CD14-positive monocyte (primary cell): ENCODE measurements around the gene PLCB2. TPM values are rescaled to one million over a fixed set of nuclear protein-coding genes. Genes with fewer than 3 reads are reported as not detected.

Experiments
- DNase-seq, 3 donors: peaks; one replicate each; pipeline ENCODE4 v3.0.0-alpha.2; 2011 to 2022
- H2AFZ ChIP-seq: 2 replicates; pipeline ENCODE4 v1.6.0; 2012; ENCODE audit warnings: mild to moderate bottlenecking, low read depth, low read length, inconsistent platforms; ENCODE audit not compliant: insufficient read depth, poor library complexity, severe bottlenecking
- H3K27ac ChIP-seq, 2 donors: 1 replicate in 1 of 2; 2 replicates in 1 of 2; pipeline ENCODE4 v1.5.1; 2012 to 2013; ENCODE audit warnings: low read length in 2 of 2, control low read depth in 1 of 2, inconsistent platforms in 1 of 2, low read depth in 1 of 2, mild to moderate bottlenecking in 1 of 2
- H3K27me3 ChIP-seq, 2 donors: one replicate each; pipeline versions ENCODE4 v1.6.0 to v1.6.1; 2011 to 2013; ENCODE audit warnings: low read length in 2 of 2; ENCODE audit not compliant: control insufficient read depth in 2 of 2, insufficient read depth in 2 of 2
- H3K36me3 ChIP-seq, 2 donors: replicated peaks in 1 of 2; 1 replicate in 1 of 2; 2 replicates in 1 of 2; pipeline versions ENCODE4 v1.5.1 to v1.6.1; 2012 to 2013; ENCODE audit warnings: low read length in 2 of 2, control low read depth in 1 of 2, inconsistent platforms in 1 of 2, mild to moderate bottlenecking in 1 of 2; ENCODE audit not compliant: insufficient read depth in 2 of 2, control insufficient read depth in 1 of 2
- H3K4me1 ChIP-seq, 2 donors: 1 replicate in 1 of 2; 2 replicates in 1 of 2; pipeline versions ENCODE4 v1.5.1 to v1.6.1; 2012 to 2013; ENCODE audit warnings: low read length in 2 of 2, control low read depth in 1 of 2, inconsistent platforms in 1 of 2, mild to moderate bottlenecking in 1 of 2, moderate library complexity in 1 of 2; ENCODE audit not compliant: insufficient read depth in 2 of 2, control insufficient read depth in 1 of 2
- H3K4me2 ChIP-seq: replicated peaks from 2 replicates; pipeline ENCODE3; 2012; ENCODE audit warnings: low read length, moderate library complexity, mild to moderate bottlenecking; ENCODE audit not compliant: poor library complexity, severe bottlenecking; ENCODE audit errors: extremely low read depth
- H3K4me3 ChIP-seq, 3 experiments: fragments of 200-600 bp in 1 of 3; sonication (generic) in 1 of 3; replicated peaks in 1 of 3; 1 replicate in 2 of 3; 2 replicates in 1 of 3; pipeline ENCODE4 v1.5.1; 2011 to 2013; ENCODE audit warnings: low read length in 3 of 3, mild to moderate bottlenecking in 3 of 3, control low read depth in 2 of 3, low read depth in 2 of 3, inconsistent platforms in 1 of 3, moderate library complexity in 1 of 3
- H3K79me2 ChIP-seq: 2 replicates; pipeline ENCODE4 v1.6.0; 2012; ENCODE audit warnings: mild to moderate bottlenecking, control low read depth, inconsistent platforms, low read length, moderate library complexity; ENCODE audit not compliant: insufficient read depth
- H3K9ac ChIP-seq: 2 replicates; pipeline ENCODE4 v1.6.0; 2017; ENCODE audit warnings: low read length, mild to moderate bottlenecking; ENCODE audit not compliant: insufficient read depth, poor library complexity, severe bottlenecking
- H3K9me3 ChIP-seq, 2 donors: replicated peaks in 1 of 2; 1 replicate in 1 of 2; 2 replicates in 1 of 2; pipeline versions ENCODE4 v1.5.1 to v1.6.1; 2012 to 2013; ENCODE audit warnings: low read length in 2 of 2, control low read depth in 1 of 2; ENCODE audit not compliant: control insufficient read depth in 1 of 2, insufficient read depth in 1 of 2
- H4K20me1 ChIP-seq: 2 replicates; pipeline ENCODE4 v1.6.0; 2012; ENCODE audit warnings: mild to moderate bottlenecking, low read length, control low read depth, moderate library complexity; ENCODE audit not compliant: insufficient read depth
- H3K27ac Mint-ChIP-seq, 7 donors: one replicate each; pipeline ENCODE4 v1.8.0; 2020; ENCODE audit warnings: mild to moderate bottlenecking in 7 of 7, mixed read lengths in 7 of 7, moderate library complexity in 6 of 7, inconsistent platforms in 2 of 7
- H3K27me3 Mint-ChIP-seq, 3 donors: one replicate each; pipeline ENCODE4 v1.8.0; 2021 to 2022; ENCODE audit warnings: low read depth in 3 of 3, mild to moderate bottlenecking in 3 of 3, mixed read lengths in 3 of 3, moderate library complexity in 3 of 3, inconsistent platforms in 1 of 3
- H3K36me3 Mint-ChIP-seq, 2 donors: one replicate each; pipeline ENCODE4 v1.8.0; 2020; ENCODE audit warnings: mixed read lengths in 2 of 2, inconsistent platforms in 1 of 2, mild to moderate bottlenecking in 1 of 2
- H3K4me1 Mint-ChIP-seq: one replicate; pipeline ENCODE4 v1.8.0; 2020; ENCODE audit warnings: mild to moderate bottlenecking, mixed read lengths
- H3K4me3 Mint-ChIP-seq, 2 donors: one replicate each; pipeline ENCODE4 v1.8.0; 2020; ENCODE audit warnings: mild to moderate bottlenecking in 2 of 2, mixed read lengths in 2 of 2, moderate library complexity in 1 of 2
- H3K9me3 Mint-ChIP-seq, 7 donors: one replicate each; pipeline ENCODE4 v1.8.0; 2020 to 2022; ENCODE audit warnings: mixed read lengths in 7 of 7, mild to moderate bottlenecking in 6 of 7, moderate library complexity in 6 of 7, inconsistent platforms in 2 of 7
- WGBS: methylation state at CpG from one replicate; pipeline ENCODE4 v1.1.5; 2013; ENCODE audit warnings: missing lambda C conversion rate; ENCODE audit not compliant: insufficient coverage; 5-methylcytosine and 5-hydroxymethylcytosine counted together
- intact Hi-C, 2 donors: fragments of 100-400 bp; cut with micrococcal nuclease; formaldehyde crosslinking; loops; one replicate each; pipeline versions ENCODE4 v1.15.0 to v1.15.1; 2023
- polyA plus RNA-seq, 3 donors: library from polyadenylated mRNA; depleted of rRNA in 1 of 3; unstranded in 2 of 3; stranded (reverse) in 1 of 3; fragments of 300-500 nt in 2 of 3; fragments of >200 nt in 1 of 3; fragmentation: Illumina TruSeq in 2 of 3; gene quantifications; 1 replicate in 2 of 3; 2 replicates in 1 of 3; pipeline ENCODE4 v1.2.3, GENCODE V29; 2012 to 2021
- TF ChIP-seq, protein P1 (sequence below): fragments of 200-600 bp; IDR thresholded peaks from one replicate; pipeline ENCODE4 v1.8.0; 2022; ENCODE audit warnings: antibody characterized with exemption, mild to moderate bottlenecking

Gene PLCB2
- polyA plus RNA-seq, 3 donors = 56.5 to 1,191 (median 74.5) TPM

DNA sequence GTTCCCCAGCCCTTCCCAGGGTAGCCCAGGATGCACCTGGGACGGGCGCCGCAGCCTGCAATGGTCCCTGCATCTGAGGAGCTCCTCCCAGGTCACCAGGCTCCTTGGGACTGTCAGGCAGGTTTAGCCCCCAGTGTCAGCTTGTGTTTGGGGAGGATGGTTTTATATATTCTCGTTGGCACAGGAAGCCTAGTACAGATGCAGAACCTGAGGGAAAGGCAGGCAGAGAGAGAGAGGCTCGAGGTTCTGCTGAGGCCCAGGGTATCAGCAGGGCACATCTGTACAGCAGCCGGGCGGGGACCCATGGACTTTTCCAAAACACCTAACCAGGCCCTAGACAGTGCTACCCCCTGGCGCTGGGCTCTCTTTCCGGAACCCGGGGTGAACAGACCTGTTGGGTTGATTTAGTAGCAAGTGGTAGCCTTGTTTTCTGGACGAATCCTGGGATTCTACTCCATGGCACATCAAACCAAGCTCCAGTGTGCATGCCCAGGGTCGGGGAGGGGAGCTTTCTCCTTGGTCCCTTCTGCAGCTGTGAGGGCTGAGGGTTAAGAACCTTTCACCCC, 60.2 kb downstream of the PLCB2 start:
- 87% methylated on average over 3 of the region's 12 CpGs for WGBS
- H3K36me3 Mint-ChIP-seq = no peaks in the 10 kb centered on the region

GRCh38 chr15:40246496-40247280, 61.0 kb downstream of the PLCB2 start:
- H3K27me3 Mint-ChIP-seq = peaks cover 16 to 26% (median 23%) of the 10 kb centered on the region in 3 donors
- Histone ChIP-seq H2AFZ (no peak overlapping the region), H3K9ac (no peak overlapping the region), H3K79me2 (no peaks in the 10 kb centered on the region), H4K20me1 (no peaks in the 10 kb centered on the region), H3K4me2 (no peak overlapping the region), H3K4me1 (no peaks in the 10 kb centered on the region), H3K4me3 (no peak overlapping the region), H3K9me3 (no peaks in the 10 kb centered on the region), H3K36me3 (no peaks in the 10 kb centered on the region), H3K27me3 (peaks cover 4 to 8% of the 10 kb centered on the region in 2 donors), H3K27ac (no peak overlapping the region)
- peaks cover 0 to 3% (median 0%) of the 10 kb centered on the region in 7 donors for H3K9me3 Mint-ChIP-seq
- H3K4me1 Mint-ChIP-seq = peaks cover 2% of the 10 kb centered on the region
- intact Hi-C loops = no loop called here
- H3K27ac Mint-ChIP-seq = no peak overlapping the region
- H3K4me3 Mint-ChIP-seq = no peak overlapping the region
- TF ChIP-seq, protein P1, sequence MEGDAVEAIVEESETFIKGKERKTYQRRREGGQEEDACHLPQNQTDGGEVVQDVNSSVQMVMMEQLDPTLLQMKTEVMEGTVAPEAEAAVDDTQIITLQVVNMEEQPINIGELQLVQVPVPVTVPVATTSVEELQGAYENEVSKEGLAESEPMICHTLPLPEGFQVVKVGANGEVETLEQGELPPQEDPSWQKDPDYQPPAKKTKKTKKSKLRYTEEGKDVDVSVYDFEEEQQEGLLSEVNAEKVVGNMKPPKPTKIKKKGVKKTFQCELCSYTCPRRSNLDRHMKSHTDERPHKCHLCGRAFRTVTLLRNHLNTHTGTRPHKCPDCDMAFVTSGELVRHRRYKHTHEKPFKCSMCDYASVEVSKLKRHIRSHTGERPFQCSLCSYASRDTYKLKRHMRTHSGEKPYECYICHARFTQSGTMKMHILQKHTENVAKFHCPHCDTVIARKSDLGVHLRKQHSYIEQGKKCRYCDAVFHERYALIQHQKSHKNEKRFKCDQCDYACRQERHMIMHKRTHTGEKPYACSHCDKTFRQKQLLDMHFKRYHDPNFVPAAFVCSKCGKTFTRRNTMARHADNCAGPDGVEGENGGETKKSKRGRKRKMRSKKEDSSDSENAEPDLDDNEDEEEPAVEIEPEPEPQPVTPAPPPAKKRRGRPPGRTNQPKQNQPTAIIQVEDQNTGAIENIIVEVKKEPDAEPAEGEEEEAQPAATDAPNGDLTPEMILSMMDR = no peak
- H3K36me3 Mint-ChIP-seq = no peaks in the 10 kb centered on the region
- WGBS = 95% methylated on average over 8 of the region's 8 CpGs
- no peak for DNase-seq

More for the DNA sequence above, 60.2 kb downstream of the PLCB2 start:
- Histone ChIP-seq H3K27me3 (peaks cover 12 to 16% of the 10 kb centered on the region in 2 donors), H3K9ac (no peak overlapping the region), H3K79me2 (no peaks in the 10 kb centered on the region), H3K4me3 (no peak overlapping the region), H4K20me1 (no peaks in the 10 kb centered on the region), H3K27ac (no peak overlapping the region), H3K36me3 (no peaks in the 10 kb centered on the region), H3K4me1 (peaks cover 3 to 5% of the 10 kb centered on the region in 2 donors), H3K4me2 (no peak overlapping the region), H3K9me3 (no peaks in the 10 kb centered on the region), H2AFZ (no peak overlapping the region)
- TF ChIP-seq, protein P1 = no peak
- intact Hi-C loops = no loop called here
- Mint-ChIP-seq H3K9me3 (peaks cover 0 to 3% (median 0%) of the 10 kb centered on the region in 7 donors), H3K27ac (no peak overlapping the region), H3K4me1 (peaks cover 2% of the 10 kb centered on the region), H3K27me3 (peaks cover 22 to 30% (median 30%) of the 10 kb centered on the region in 3 donors), H3K4me3 (no peak overlapping the region)
- no peak for DNase-seq
